GM12878 (cell line): ENCODE measurements around the gene EXOC4. TPM values are rescaled to one million over a fixed set of nuclear protein-coding genes. Genes with fewer than 3 reads are reported as not detected.

Experiments
- ATAC-seq: fragments of 200-7000 bp; cut with Tn5 transposase; 3 replicates; pipeline ENCODE4 v1.9.1; 2020; ENCODE audit warnings: mild to moderate bottlenecking, moderate library complexity
- BruUV-seq: library from RNA; stranded (reverse); fragments of 400-500 nt; replicated peaks from 2 replicates; lab custom pipeline; 2021; lab: Mats Ljungman, UMichigan
- CTCF ChIA-PET: fragments of 300-600 bp; sonication (Branson Sonifier 250); formaldehyde crosslinking; extraction: SDS; loops from one replicate; lab custom pipeline; 2021; ENCODE audit warnings: inconsistent platforms; lab: Yijun Ruan, JAX
- POLR2A ChIA-PET: fragments of 350-600 bp; formaldehyde crosslinking; extraction: SDS; loops from one replicate; lab custom pipeline; 2021; ENCODE audit warnings: inconsistent platforms; lab: Charles Lee
- RAD21 ChIA-PET: fragments of 300-600 bp; sonication (Branson Sonifier 250); formaldehyde crosslinking; loops from one replicate; lab custom pipeline; 2023; ENCODE audit warnings: antibody characterized with exemption; ENCODE audit not compliant: unreplicated experiment; lab: Charles Lee
- SMC1A ChIA-PET: fragments of 300-600 bp; sonication (Branson Sonifier 250); formaldehyde crosslinking; loops from one replicate; lab custom pipeline; 2023; ENCODE audit not compliant: unreplicated experiment, uncharacterized antibody; lab: Charles Lee
- DNase-seq: peaks from one replicate; pipeline ENCODE4 v3.0.0-alpha.2; 2011; ENCODE audit warnings: low read depth, low spot score
- FAIRE-seq: peaks from 3 replicates; lab custom pipeline; 2011; peaks lifted over from hg19 to GRCh38; lab: Jason Lieb, UNC
- H2AFZ ChIP-seq: 2 replicates; pipeline ENCODE4 v1.6.0; 2011; ENCODE audit warnings: low read depth, low read length, control low read depth; ENCODE audit not compliant: control insufficient read depth
- H3K27ac ChIP-seq: 2 replicates; pipeline ENCODE4 v1.5.1; 2011; ENCODE audit warnings: control low read depth; ENCODE audit not compliant: control insufficient read depth, insufficient read depth
- H3K27me3 ChIP-seq, 2 experiments: replicated peaks in 1 of 2; 2 replicates each; pipeline versions ENCODE4 v1.6.0 to v1.6.1; 2011; ENCODE audit warnings: low read length in 1 of 2; ENCODE audit not compliant: control insufficient read depth in 2 of 2, insufficient read depth in 2 of 2
- H3K36me3 ChIP-seq, 2 experiments: 2 replicates each; pipeline ENCODE4 v1.5.1; 2011; ENCODE audit warnings: low read length in 1 of 2; ENCODE audit not compliant: control insufficient read depth in 2 of 2, insufficient read depth in 2 of 2
- H3K4me1 ChIP-seq: 2 replicates; pipeline ENCODE4 v1.6.1; 2011; ENCODE audit warnings: mild to moderate bottlenecking, low read length, moderate library complexity, mixed read lengths; ENCODE audit not compliant: control insufficient read depth, insufficient read depth
- H3K4me2 ChIP-seq: 2 replicates; pipeline ENCODE4 v1.6.0; 2011; ENCODE audit warnings: control low read depth; ENCODE audit not compliant: control insufficient read depth, insufficient read depth
- H3K4me3 ChIP-seq: fragments of 200-600 bp; sonication (generic); 2 replicates; pipeline ENCODE4 v1.5.1; 2016
- H3K79me2 ChIP-seq: 2 replicates; pipeline ENCODE4 v1.6.0; 2011; ENCODE audit warnings: low read length; ENCODE audit not compliant: control insufficient read depth, insufficient read depth
- H3K9ac ChIP-seq: 2 replicates; pipeline ENCODE4 v1.8.0; 2011; ENCODE audit warnings: low read length, control low read depth, mixed read lengths; ENCODE audit not compliant: control insufficient read depth, insufficient read depth
- H3K9me3 ChIP-seq: replicated peaks from 3 replicates; pipeline ENCODE4 v1.5.1; 2011; ENCODE audit warnings: mild to moderate bottlenecking, low read length; ENCODE audit not compliant: control insufficient read depth, insufficient read depth
- H4K20me1 ChIP-seq: 2 replicates; pipeline ENCODE4 v1.6.0; 2011; ENCODE audit not compliant: control insufficient read depth, insufficient read depth
- ATF7 ChIP-seq: fragments of 450-650 bp; IDR thresholded peaks from 2 replicates; pipeline ENCODE4 v1.6.1; 2016; ENCODE audit warnings: low read depth, mild to moderate bottlenecking
- BCL3 ChIP-seq: IDR thresholded peaks from 2 replicates; pipeline ENCODE4 v1.6.1; 2011; ENCODE audit warnings: borderline replicate concordance, low read depth, mild to moderate bottlenecking, moderate library complexity, low read length; ENCODE audit not compliant: insufficient read depth, poor library complexity, severe bottlenecking
- CBFB ChIP-seq: IDR thresholded peaks from 2 replicates; pipeline ENCODE4 v1.6.1; 2016; ENCODE audit warnings: antibody characterized with exemption, low read depth
- ETV6 ChIP-seq, 2 experiments: fragments of 450-650 bp in 1 of 2; IDR thresholded peaks in 1 of 2; conservative IDR thresholded peaks in 1 of 2; 2 replicates each; pipeline ENCODE4 v1.6.1; 2014; ENCODE audit warnings: antibody characterized with exemption in 1 of 2, borderline replicate concordance in 1 of 2, low read depth in 1 of 2, mild to moderate bottlenecking in 1 of 2, moderate library complexity in 1 of 2
- GABPA ChIP-seq: IDR thresholded peaks from 2 replicates; pipeline ENCODE4 v1.6.1; 2014; ENCODE audit warnings: antibody characterized with exemption, low read depth, mild to moderate bottlenecking, inconsistent platforms
- HCFC1 ChIP-seq: fragments of 150-350 bp; IDR thresholded peaks from 2 replicates; pipeline ENCODE4 v1.6.1; 2014; ENCODE audit warnings: low read length
- NKRF ChIP-seq: fragments of 450-650 bp; conservative IDR thresholded peaks from 2 replicates; pipeline ENCODE4 v1.6.1; 2017; ENCODE audit warnings: mild to moderate bottlenecking, moderate library complexity
- POLR2AphosphoS2 ChIP-seq: IDR thresholded peaks from 2 replicates; pipeline ENCODE4 v1.6.1; 2011; ENCODE audit warnings: low read depth, mild to moderate bottlenecking, low read length, improper control_type of control experiment, moderate library complexity
- RAD51 ChIP-seq: fragments of 450-650 bp; IDR thresholded peaks from 2 replicates; pipeline ENCODE4 v1.6.1; 2016; ENCODE audit warnings: moderate library complexity, mild to moderate bottlenecking, inconsistent platforms
- RBBP5 ChIP-seq: fragments of 200-600 bp; sonication (generic); conservative IDR thresholded peaks from 2 replicates; pipeline ENCODE4 v1.6.1; 2016
- SMC3 ChIP-seq: IDR thresholded peaks from 2 replicates; pipeline ENCODE4 v1.6.1; 2011; ENCODE audit warnings: low read length, improper control_type of control experiment, borderline replicate concordance
- STAT3 ChIP-seq: IDR thresholded peaks from 2 replicates; pipeline ENCODE4 v1.6.1; 2011; ENCODE audit warnings: low read depth, low read length, improper control_type of control experiment
- TARDBP ChIP-seq: IDR thresholded peaks from 2 replicates; pipeline ENCODE4 v1.6.1; 2016; ENCODE audit warnings: borderline replicate concordance
- TCF3 ChIP-seq: IDR thresholded peaks from 2 replicates; pipeline ENCODE4 v1.6.1; 2012; ENCODE audit warnings: low read depth, mild to moderate bottlenecking, low read length, borderline replicate concordance; ENCODE audit not compliant: insufficient read depth
- WGBS: methylation state at CpG from one replicate; pipeline ENCODE4 v1.1.6; 2016; ENCODE audit warnings: low lambda C conversion rate; ENCODE audit not compliant: insufficient replicate concordance, insufficient coverage; ENCODE audit errors: missing lambda C conversion rate; 5-methylcytosine and 5-hydroxymethylcytosine counted together
- in situ Hi-C: fragments of 300-500 bp; cut with MboI; formaldehyde crosslinking; loops from 9 replicates; pipeline ENCODE4 v1.14.3; 2018; ENCODE audit warnings: mixed read lengths
- intact Hi-C: fragments of 100-400 bp; cut with micrococcal nuclease; formaldehyde crosslinking; loops from one replicate; pipeline ENCODE4 v1.14.2; 2022; ENCODE audit not compliant: unreplicated experiment
- polyA plus RNA-seq, 11 experiments: library from polyadenylated mRNA; depleted of rRNA in 4 of 11; unstranded in 6 of 11; stranded (reverse) in 5 of 11; fragments of >200 nt; fragmentation: Nextera tagmentation in 4 of 11; fragmentation: Illumina TruSeq in 1 of 11; extraction: Ambion mirVana in 4 of 11; extraction: Trizol in 1 of 11; gene quantifications; 1 replicate in 1 of 11; 2 replicates in 10 of 11; pipeline versions ENCODE4 v1.2.1 to v1.2.3, GENCODE V29; 2011 to 2016; ENCODE audit warnings: inconsistent platforms in 2 of 11, missing spikeins in 2 of 11, low read depth in 1 of 11
- total RNA-seq, 4 experiments: library from RNA; depleted of rRNA in 3 of 4; stranded (reverse); fragments of >200 nt in 3 of 4; fragmentation: Illumina TruSeq in 1 of 4; extraction: Trizol in 1 of 4; gene quantifications; 2 replicates each; pipeline versions ENCODE4 v1.2.1 to v1.2.3, GENCODE V29; 2013 to 2021

EXOC4 gene
- total and polyA plus RNA-seq, 10 of the 15 experiments (the other 5 are each of a cell fraction or from before 2014, with no cell fraction given) = 13.2 to 44.5 (median 29.6) TPM

GRCh38 chr7:133805426-133805825 lies 552.5 kb downstream of the EXOC4 start:
- no peak for TF ChIP-seq STAT3
- no peak for TF ChIP-seq TARDBP
- no peak for TF ChIP-seq GABPA
- TF ChIP-seq RAD51 = no peak
- TF ChIP-seq SMC3 = no peak
- TF ChIP-seq ATF7 = no peak
- TF ChIP-seq ETV6 (conservative IDR thresholded peaks at IDR 0.05 in 1 of 2, IDR thresholded peaks at IDR 0.05 in 1 of 2; ENCODE audit: borderline replicate concordance in 1 of 2, low read depth in 1 of 2) = no peak
- no peak for TF ChIP-seq BCL3
- TF ChIP-seq RBBP5 = no peak
- TF ChIP-seq TCF3 = no peak
- no peak for TF ChIP-seq HCFC1
- TF ChIP-seq CBFB = no peak
- TF ChIP-seq NKRF = no peak
- TF ChIP-seq POLR2AphosphoS2 = no peak
- no TSS peak for BruUV-seq
- DNase-seq (no peak), ATAC-seq (no peak), FAIRE-seq (no peak)
- H3K9ac ChIP-seq = no peak overlapping the region
- in situ Hi-C loops = no loop called here
- RAD21 ChIA-PET = no interaction called here
- H3K4me3 ChIP-seq = no peak overlapping the region
- SMC1A ChIA-PET = no interaction called here
- POLR2A ChIA-PET = interaction anchor here (1.1 kb wide), 1 partner anchor 15 kb away, joined by 3 read pairs; no protein-coding TSS in a partner anchor
- H3K4me2 ChIP-seq = no peak overlapping the region
- H4K20me1 ChIP-seq = no peaks in the 10 kb centered on the region
- no peaks in the 10 kb centered on the region for H3K79me2 ChIP-seq
- H2AFZ ChIP-seq = no peak overlapping the region
- H3K9me3 ChIP-seq = no peaks in the 10 kb centered on the region
- no peaks in the 10 kb centered on the region for H3K36me3 ChIP-seq
- H3K27ac ChIP-seq = no peak overlapping the region
- intact Hi-C loops = no loop called here
- H3K27me3 ChIP-seq = no peaks in the 10 kb centered on the region
- no peaks in the 10 kb centered on the region for H3K4me1 ChIP-seq
- CTCF ChIA-PET = interaction anchor here (2.1 kb wide), 1 partner anchor 49 kb away, joined by 7 read pairs; no protein-coding TSS in a partner anchor
- 44% methylated on average over 2 of the region's 2 CpGs for WGBS
